Fibroblast of lung (primary cell): Measurements from ENCODE around the gene STX17.

Experiments
- EZH2 ChIP-seq: IDR thresholded peaks from 2 replicates; pipeline ENCODE4 v1.5.1; 2012; ENCODE audit warnings: low read length, control low read depth, mild to moderate bottlenecking; ENCODE audit errors: missing control alignments
- TF ChIP-seq, protein P1 (sequence below), 2 donors: IDR thresholded peaks in 1 of 2; conservative IDR thresholded peaks in 1 of 2; 1 replicate in 1 of 2; 2 replicates in 1 of 2; pipeline ENCODE4 v1.5.1; 2011 to 2012; ENCODE audit warnings: low read length in 2 of 2, control low read depth in 1 of 2, inconsistent platforms in 1 of 2, low read depth in 1 of 2, mild to moderate bottlenecking in 1 of 2

DNA sequence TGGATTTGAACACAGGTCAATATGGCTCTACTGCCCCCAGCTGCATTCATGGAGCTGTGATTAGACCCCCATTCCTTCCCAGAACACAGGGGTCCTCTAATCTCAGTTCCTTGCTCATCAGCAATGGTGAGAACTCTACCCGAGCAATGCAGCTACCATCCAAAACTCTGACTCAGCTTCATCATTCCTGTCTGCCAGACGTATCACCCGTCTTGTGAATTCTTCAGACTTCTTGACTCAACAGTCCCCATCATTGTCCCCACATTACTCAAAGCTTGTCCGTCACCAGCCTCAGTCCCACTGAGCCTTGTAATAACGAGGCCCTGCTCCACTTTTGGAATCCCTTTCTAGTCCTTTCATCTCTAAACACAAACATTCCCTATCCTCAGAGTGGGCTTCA is 36.3 kb upstream of the STX17 start:
- TF ChIP-seq, protein P1, sequence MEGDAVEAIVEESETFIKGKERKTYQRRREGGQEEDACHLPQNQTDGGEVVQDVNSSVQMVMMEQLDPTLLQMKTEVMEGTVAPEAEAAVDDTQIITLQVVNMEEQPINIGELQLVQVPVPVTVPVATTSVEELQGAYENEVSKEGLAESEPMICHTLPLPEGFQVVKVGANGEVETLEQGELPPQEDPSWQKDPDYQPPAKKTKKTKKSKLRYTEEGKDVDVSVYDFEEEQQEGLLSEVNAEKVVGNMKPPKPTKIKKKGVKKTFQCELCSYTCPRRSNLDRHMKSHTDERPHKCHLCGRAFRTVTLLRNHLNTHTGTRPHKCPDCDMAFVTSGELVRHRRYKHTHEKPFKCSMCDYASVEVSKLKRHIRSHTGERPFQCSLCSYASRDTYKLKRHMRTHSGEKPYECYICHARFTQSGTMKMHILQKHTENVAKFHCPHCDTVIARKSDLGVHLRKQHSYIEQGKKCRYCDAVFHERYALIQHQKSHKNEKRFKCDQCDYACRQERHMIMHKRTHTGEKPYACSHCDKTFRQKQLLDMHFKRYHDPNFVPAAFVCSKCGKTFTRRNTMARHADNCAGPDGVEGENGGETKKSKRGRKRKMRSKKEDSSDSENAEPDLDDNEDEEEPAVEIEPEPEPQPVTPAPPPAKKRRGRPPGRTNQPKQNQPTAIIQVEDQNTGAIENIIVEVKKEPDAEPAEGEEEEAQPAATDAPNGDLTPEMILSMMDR (conservative IDR thresholded peaks at IDR 0.05 in 1 of 2, IDR thresholded peaks at IDR 0.05 in 1 of 2; ENCODE audit: low read depth in 1 of 2, low read length in 2 of 2) = no peak
- TF ChIP-seq EZH2 = no peak
